WERI-Rb-1 (cell line): Measurements from ENCODE around the gene ZNF799.
"Not testable (repeated sequence)": the region's sequence is repeated elsewhere in the genome, so short reads cannot be mapped to it uniquely, and the experiment has no call there.

Source experiments
- DNase-seq: peaks from one replicate; pipeline ENCODE4 v3.0.0-alpha.2; 2020
- H3K27ac ChIP-seq: fragments of 250-450 bp; sonication (Bioruptor Pico); 2 replicates; pipeline ENCODE4 v1.5.1; 2020; ENCODE audit warnings: mild to moderate bottlenecking, moderate library complexity
- H3K27me3 ChIP-seq: fragments of 250-450 bp; sonication (Bioruptor Pico); 2 replicates; pipeline ENCODE4 v1.5.1; 2021; ENCODE audit warnings: mild to moderate bottlenecking, low read depth, moderate library complexity; ENCODE audit not compliant: insufficient read depth, severe bottlenecking
- H3K36me3 ChIP-seq: fragments of 250-450 bp; sonication (Bioruptor Pico); 2 replicates; pipeline ENCODE4 v1.5.1; 2020; ENCODE audit warnings: mild to moderate bottlenecking, moderate library complexity
- H3K4me3 ChIP-seq: 2 replicates; pipeline ENCODE4 v1.5.1; 2011; ENCODE audit warnings: low read depth, mild to moderate bottlenecking, control low read depth, low read length
- H3K9me3 ChIP-seq: fragments of 250-450 bp; sonication (Bioruptor Pico); 2 replicates; pipeline ENCODE4 v1.5.1; 2021; ENCODE audit warnings: mild to moderate bottlenecking, moderate library complexity; ENCODE audit not compliant: severe bottlenecking
- TF ChIP-seq, protein P1 (sequence below): IDR thresholded peaks from 2 replicates; pipeline ENCODE4 v1.5.1; 2011; ENCODE audit warnings: low read depth, mild to moderate bottlenecking, control low read depth, inconsistent platforms, low read length

The ZNF799 gene

DNA sequence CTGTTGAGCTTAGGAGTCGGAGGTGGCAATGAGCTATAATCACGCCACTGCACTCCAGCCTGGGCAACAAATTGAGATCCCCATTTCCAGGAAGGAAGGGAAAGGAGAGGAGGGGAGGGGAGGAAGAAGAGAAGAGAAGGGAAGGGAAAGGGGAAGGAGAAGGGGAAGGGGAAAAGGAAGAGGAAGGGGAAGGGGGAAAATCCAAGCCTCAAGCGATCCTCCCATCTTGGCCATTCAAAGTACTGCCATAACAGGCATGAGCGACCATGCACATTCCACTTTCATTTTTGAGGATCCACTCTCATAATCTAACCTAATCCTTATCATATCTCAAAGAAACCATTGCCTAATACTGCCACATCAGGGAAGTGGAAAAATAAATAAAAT is 24.8 kb upstream of the ZNF799 start:
- no peak for DNase-seq
- Histone ChIP-seq H3K27ac (no peak overlapping the region), H3K4me3 (no peak overlapping the region), H3K27me3 (no peaks in the 10 kb centered on the region), H3K36me3 (peaks cover 2% of the 10 kb centered on the region), H3K9me3 (peaks cover 2% of the 10 kb centered on the region)
- TF ChIP-seq, protein P1, sequence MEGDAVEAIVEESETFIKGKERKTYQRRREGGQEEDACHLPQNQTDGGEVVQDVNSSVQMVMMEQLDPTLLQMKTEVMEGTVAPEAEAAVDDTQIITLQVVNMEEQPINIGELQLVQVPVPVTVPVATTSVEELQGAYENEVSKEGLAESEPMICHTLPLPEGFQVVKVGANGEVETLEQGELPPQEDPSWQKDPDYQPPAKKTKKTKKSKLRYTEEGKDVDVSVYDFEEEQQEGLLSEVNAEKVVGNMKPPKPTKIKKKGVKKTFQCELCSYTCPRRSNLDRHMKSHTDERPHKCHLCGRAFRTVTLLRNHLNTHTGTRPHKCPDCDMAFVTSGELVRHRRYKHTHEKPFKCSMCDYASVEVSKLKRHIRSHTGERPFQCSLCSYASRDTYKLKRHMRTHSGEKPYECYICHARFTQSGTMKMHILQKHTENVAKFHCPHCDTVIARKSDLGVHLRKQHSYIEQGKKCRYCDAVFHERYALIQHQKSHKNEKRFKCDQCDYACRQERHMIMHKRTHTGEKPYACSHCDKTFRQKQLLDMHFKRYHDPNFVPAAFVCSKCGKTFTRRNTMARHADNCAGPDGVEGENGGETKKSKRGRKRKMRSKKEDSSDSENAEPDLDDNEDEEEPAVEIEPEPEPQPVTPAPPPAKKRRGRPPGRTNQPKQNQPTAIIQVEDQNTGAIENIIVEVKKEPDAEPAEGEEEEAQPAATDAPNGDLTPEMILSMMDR, result no peak

DNA sequence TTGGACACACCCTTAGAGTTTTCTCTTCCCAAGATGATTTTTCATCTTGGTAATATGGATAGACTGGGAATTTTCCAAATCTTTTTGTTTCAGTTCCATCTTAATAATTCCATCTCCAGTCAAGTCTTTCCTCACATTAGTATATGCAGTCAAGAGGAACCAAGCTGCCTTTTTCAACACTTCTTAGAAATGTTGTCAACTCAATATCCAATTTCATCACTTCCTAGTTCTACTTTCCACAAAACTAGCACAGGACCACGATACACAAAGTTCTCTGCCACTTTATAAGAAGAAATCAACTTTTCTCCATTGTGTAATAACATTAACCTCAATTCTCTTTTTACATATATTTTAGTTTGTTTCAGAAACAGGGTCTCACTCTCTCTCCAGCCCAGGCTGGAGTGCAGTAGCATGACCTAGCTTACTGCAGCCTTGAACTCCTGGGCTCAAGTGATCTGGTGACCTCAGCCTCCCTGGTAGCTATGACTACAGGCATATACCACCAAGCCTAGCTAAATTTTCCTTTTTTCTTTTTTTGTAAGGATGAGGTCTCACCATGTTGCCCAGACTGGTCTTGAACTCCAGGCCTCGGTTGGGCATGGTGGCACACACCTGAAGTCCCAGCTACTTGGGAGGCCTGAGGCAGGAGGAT is 24.3 kb upstream of the ZNF799 start:
- Histone ChIP-seq H3K9me3 (no peaks in the 10 kb centered on the region), H3K27ac (no peak overlapping the region), H3K4me3 (no peak overlapping the region), H3K27me3 (no peaks in the 10 kb centered on the region), H3K36me3 (no peaks in the 10 kb centered on the region)
- TF ChIP-seq, protein P1, result no peak
- no peak for DNase-seq

DNA sequence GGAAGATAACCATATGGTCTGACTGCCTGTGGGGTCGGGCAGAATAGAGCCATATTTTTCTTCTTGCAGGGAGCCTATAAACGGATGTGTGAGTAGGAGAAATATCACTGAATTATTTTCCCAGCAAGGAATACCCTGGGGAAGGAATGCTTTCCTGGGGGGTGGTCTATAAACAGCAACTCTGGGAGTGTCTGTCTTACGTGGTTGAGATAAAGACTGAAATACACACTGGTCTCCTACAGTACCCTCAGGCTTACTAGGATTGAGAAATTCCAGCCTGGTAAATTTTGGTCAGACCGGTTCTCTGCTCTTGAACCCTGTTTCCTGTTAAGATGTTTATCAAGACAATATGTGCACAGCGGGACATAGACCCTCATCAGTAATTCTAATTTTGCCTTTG is 16.2 kb upstream of the ZNF799 start:
- not testable (repeated sequence) for H3K4me3 ChIP-seq, DNase-seq, H3K27me3 ChIP-seq, H3K9me3 ChIP-seq, H3K27ac ChIP-seq, H3K36me3 ChIP-seq

DNA sequence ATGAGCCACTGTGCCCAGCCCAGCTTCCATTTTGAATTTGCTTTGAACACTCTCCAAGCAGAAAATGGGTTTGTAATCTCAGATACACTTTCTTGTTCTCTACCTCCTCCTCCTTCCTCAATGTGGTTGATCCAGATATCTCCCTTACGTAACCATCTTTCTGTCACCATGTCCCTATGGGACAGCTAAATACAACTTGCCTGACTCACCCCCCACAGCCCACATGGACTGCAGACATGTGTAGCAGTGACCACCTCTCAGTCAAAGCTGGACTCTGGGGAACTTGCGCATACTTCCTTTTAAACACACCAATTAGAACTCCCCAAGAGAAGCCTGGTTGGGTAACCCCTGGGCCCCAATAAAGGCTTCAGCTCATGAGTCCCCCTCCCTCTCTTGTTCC is 10.8 kb upstream of the ZNF799 start:
- DNase-seq, result no peak
- no peaks in the 10 kb centered on the region; the same call in 1 of the 2 replicates for H3K36me3 ChIP-seq
- H3K27ac ChIP-seq, result no peak overlapping the region
- no peaks in the 10 kb centered on the region for H3K27me3 ChIP-seq
- H3K9me3 ChIP-seq, result peaks cover 2% of the 10 kb centered on the region
- no peak overlapping the region for H3K4me3 ChIP-seq
- TF ChIP-seq, protein P1, result no peak

DNA sequence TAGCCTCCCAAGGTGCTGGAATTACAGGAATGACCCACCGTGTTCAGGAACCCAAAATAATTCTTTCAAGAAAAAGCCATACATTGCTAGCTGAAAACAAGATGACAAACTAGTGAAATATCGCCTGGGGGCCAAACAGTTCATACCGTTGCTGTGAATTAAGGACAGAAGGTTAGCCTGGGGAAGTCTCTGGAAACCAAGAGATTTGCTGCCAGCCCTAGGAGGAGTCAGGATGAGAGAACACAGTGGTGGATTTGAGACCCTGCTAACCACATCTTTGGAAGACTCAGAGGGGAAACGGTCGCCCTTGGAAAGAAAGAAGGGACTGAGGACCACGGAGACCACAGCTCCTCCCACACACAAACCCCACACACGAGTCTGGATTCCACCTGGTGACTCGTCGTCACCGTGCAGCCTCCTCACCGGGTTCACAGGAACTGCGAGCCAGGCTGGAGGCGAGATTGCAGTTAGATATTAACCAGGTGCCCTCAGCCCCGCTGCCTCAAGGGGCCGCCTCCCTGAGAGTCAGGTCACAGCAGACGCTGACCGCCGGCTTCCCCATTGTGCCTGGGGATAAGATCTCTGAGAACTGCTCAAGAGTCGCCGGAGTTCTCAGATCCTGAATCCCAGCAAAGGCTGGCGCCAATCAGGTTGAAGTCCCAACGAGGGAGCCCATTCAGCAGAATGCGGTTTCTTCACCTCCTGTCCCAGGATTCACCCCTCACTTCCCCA is 1.0 kb downstream of the ZNF799 start:
- peak overlapping the region; percentile 85 for H3K27ac ChIP-seq
- H3K27me3 ChIP-seq, H3K9me3 ChIP-seq, H3K36me3 ChIP-seq: not testable (repeated sequence)
- DNase-seq, result peak; percentile 48
- peak overlapping the region; percentile 94 for H3K4me3 ChIP-seq

DNA sequence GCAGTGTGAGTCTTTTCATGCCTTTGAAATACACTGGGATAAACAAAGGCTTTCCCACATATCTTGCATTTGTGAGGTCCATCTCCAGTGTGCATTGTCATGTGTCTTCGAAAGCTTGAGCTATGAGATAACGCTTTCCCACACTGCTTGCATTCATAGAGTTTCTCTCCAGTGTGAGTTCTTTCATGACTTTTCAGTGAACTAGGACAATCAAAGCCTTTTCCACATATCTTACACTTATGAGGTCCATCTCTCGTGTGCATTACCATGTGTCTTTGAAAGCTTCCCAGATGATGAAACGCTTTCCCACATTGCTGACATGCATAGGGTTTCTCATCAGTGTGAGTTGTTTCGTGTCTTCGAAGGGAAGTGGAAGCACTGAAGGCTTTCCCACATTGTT is 9.9 kb downstream of the ZNF799 start:
- not testable (repeated sequence) for H3K36me3 ChIP-seq, DNase-seq, H3K4me3 ChIP-seq, H3K9me3 ChIP-seq, H3K27ac ChIP-seq, H3K27me3 ChIP-seq

DNA sequence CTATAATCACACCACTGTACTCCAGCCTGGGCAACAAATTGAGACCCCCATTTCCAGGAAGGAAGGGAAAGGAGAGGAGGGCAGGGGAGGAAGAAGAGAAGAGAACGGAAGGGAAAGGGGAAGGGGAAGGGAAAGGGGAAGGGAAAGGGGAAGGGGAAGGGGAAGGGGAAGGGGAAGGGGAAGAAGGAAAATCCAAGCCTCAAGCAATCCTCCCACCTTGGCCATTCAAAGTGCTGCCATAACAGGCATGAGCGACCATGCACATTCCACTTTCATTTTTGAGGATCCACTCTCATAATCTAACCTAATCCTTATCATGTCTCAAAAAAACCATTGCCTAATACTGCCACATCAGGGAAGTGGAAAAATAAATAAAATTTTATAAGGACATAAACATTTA is 14.7 kb downstream of the ZNF799 start:
- not testable (repeated sequence) for H3K9me3 ChIP-seq, H3K36me3 ChIP-seq, H3K27me3 ChIP-seq, DNase-seq, H3K27ac ChIP-seq, H3K4me3 ChIP-seq

DNA sequence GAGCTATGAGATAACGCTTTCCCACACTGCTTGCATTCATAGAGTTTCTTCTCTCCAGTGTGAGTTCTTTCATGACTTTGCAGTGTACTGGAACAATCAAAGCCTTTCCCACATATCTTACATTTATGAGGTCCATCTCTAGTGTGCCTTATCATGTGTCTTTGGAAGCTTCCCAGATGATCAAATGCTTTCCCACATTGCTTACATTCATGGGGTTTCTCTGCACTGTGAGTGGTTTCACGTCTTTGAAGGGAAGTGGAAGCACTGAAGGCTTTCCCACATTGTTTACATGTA is 20.7 kb downstream of the ZNF799 start:
- H3K4me3 ChIP-seq, result no peak overlapping the region
- H3K36me3 ChIP-seq, result no peaks in the 10 kb centered on the region; the same call in 1 of the 2 replicates
- no peak overlapping the region for H3K27ac ChIP-seq
- H3K9me3 ChIP-seq, result peaks cover 7% of the 10 kb centered on the region
- TF ChIP-seq, protein P1, result no peak
- H3K27me3 ChIP-seq, result no peaks in the 10 kb centered on the region
- DNase-seq, result no peak
